ENCODE data around the gene EMILIN2.

Gene EMILIN2

DNA sequence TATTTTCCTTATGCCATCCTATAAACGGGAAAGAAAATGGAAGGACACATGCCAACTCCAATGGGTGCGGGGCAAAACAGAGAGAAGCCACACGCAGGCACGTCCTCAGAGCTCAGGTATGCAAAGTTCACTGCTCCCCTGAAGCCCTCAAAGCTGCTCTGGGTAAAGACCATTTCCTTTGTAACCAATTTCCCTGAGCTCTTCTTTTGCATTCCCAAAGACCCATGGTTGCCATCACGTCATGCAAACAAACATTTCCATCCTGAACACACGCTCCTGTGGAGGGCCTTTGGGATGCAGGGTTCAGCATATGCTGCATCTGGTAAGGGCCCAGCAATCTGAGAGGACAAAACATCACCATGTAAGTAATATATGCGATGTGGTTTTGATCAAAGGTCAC, 69.4 kb downstream of the EMILIN2 start:
- no peak overlapping the region for H3K27ac ChIP-seq (ENCODE audit: extremely low read depth, low read depth, low read length)
- no peak overlapping the region for H3K4me3 ChIP-seq (ENCODE audit: low read depth, low read length)
- no peak for TF ChIP-seq ZIC2 (tag by site-specific recombination; IDR thresholded peaks at IDR 0.05)
- no peak for TF ChIP-seq ZNF791 (tag by site-specific recombination; IDR thresholded peaks at IDR 0.05)
- TF ChIP-seq EGR2 (tag by site-specific recombination; IDR thresholded peaks at IDR 0.05; ENCODE audit: low read depth): no peak
- no peak for TF ChIP-seq KLF7 (tag by site-specific recombination; IDR thresholded peaks at IDR 0.05; ENCODE audit: borderline replicate concordance)
- no peaks in the 10 kb centered on the region for H3K9me3 ChIP-seq (ENCODE audit: control insufficient read depth, insufficient read depth, low read depth, low read length)
- H3K36me3 ChIP-seq (ENCODE audit: control insufficient read depth in 2 of 2, insufficient read depth in 1 of 2, low read length in 2 of 2): peaks cover 0 to 27% of the 10 kb centered on the region in 2 experiments; a peak in 2 of 3 replicates
- ChIA-PET POLR2A (no interaction called here), CTCF (no interaction called here)
- H3K4me1 ChIP-seq (ENCODE audit: control insufficient read depth, insufficient read depth, low read length): no peaks in the 10 kb centered on the region

GRCh38 chr18:2917259-2918047, 70.6 kb downstream of the EMILIN2 start:
- Histone ChIP-seq H3K4me3 (ENCODE audit: low read depth, low read length) (no peak overlapping the region), H3K27ac (ENCODE audit: extremely low read depth, low read depth, low read length) (no peak overlapping the region), H3K36me3 (ENCODE audit: control insufficient read depth in 2 of 2, insufficient read depth in 1 of 2, low read length in 2 of 2) (peaks cover 0 to 27% of the 10 kb centered on the region in 2 experiments; a peak in 2 of 3 replicates), H3K9me3 (ENCODE audit: control insufficient read depth, insufficient read depth, low read depth, low read length) (no peaks in the 10 kb centered on the region), H3K4me1 (ENCODE audit: control insufficient read depth, insufficient read depth, low read length) (no peaks in the 10 kb centered on the region)
- TF ChIP-seq ZNF324 (tag by site-specific recombination; IDR thresholded peaks at IDR 0.05) (no peak), ZEB2 (tag by site-specific recombination; IDR thresholded peaks at IDR 0.05) (no peak), ZNF214 (tag by site-specific recombination; IDR thresholded peaks at IDR 0.05; ENCODE audit: borderline replicate concordance) (no peak), ZNF624 (tag by site-specific recombination; IDR thresholded peaks at IDR 0.05) (no peak), ZNF707 (tag by site-specific recombination; IDR thresholded peaks at IDR 0.05) (no peak), ZNF155 (tag by site-specific recombination; IDR thresholded peaks at IDR 0.05) (no peak), EGR2 (tag by site-specific recombination; IDR thresholded peaks at IDR 0.05; ENCODE audit: low read depth) (no peak), ZNF416 (tag by site-specific recombination; IDR thresholded peaks at IDR 0.05) (no peak), ZNF350 (tag by site-specific recombination; IDR thresholded peaks at IDR 0.05) (no peak), ZBTB44 (tag by site-specific recombination; IDR thresholded peaks at IDR 0.05) (no peak), ZNF174 (tag by site-specific recombination; IDR thresholded peaks at IDR 0.05) (no peak), WT1 (tag by site-specific recombination; IDR thresholded peaks at IDR 0.05) (no peak), ZNF311 (tag by site-specific recombination; IDR thresholded peaks at IDR 0.05; ENCODE audit: borderline replicate concordance) (no peak), ZNF514 (tag by site-specific recombination; IDR thresholded peaks at IDR 0.05) (no peak), KLF16 (tag by site-specific recombination; IDR thresholded peaks at IDR 0.05) (no peak), KLF8 (tag by site-specific recombination; IDR thresholded peaks at IDR 0.05) (no peak)
- TF ChIP-seq, protein P1, sequence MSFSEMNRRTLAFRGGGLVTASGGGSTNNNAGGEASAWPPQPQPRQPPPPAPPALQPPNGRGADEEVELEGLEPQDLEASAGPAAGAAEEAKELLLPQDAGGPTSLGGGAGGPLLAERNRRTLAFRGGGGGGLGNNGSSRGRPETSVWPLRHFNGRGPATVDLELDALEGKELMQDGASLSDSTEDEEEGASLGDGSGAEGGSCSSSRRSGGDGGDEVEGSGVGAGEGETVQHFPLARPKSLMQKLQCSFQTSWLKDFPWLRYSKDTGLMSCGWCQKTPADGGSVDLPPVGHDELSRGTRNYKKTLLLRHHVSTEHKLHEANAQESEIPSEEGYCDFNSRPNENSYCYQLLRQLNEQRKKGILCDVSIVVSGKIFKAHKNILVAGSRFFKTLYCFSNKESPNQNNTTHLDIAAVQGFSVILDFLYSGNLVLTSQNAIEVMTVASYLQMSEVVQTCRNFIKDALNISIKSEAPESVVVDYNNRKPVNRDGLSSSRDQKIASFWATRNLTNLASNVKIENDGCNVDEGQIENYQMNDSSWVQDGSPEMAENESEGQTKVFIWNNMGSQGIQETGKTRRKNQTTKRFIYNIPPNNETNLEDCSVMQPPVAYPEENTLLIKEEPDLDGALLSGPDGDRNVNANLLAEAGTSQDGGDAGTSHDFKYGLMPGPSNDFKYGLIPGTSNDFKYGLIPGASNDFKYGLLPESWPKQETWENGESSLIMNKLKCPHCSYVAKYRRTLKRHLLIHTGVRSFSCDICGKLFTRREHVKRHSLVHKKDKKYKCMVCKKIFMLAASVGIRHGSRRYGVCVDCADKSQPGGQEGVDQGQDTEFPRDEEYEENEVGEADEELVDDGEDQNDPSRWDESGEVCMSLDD (tag by site-specific recombination; IDR thresholded peaks at IDR 0.05): no peak
- ChIA-PET POLR2A (interaction anchor here (1.7 kb wide), 1 partner anchor 8 kb away, joined by 4 read pairs; no protein-coding TSS in a partner anchor), CTCF (interaction anchor here (0.6 to 1.4 kb wide), 4 partner anchors 10 to 329 kb away, joined by 3 to 4 read pairs (median 3); no protein-coding TSS in a partner anchor)

Data from HEK293 (cell line).